Body of pancreas (tissue), 4 donors: Measurements from ENCODE around the gene IL21R. TPM values are rescaled to one million over a fixed set of nuclear protein-coding genes. Genes with fewer than 3 reads are reported as not detected.
"Not testable (repeated sequence)": the region's sequence is repeated elsewhere in the genome, so short reads cannot be mapped to it uniquely, and the experiment has no call there.

Experiments
- ATAC-seq: fragments of 150-250 bp; one replicate; pipeline ENCODE4 v1.9.1; 2016
- DNase-seq, 4 donors: peaks; one replicate each; pipeline ENCODE4 v3.0.0-alpha.2; 2019
- H3K27ac ChIP-seq, 4 donors: fragments of 200-600 bp; sonication (generic); 1 replicate in 3 of 4; 2 replicates in 1 of 4; pipeline versions ENCODE4 v1.5.1 to v1.6.1; 2016 to 2019; ENCODE audit warnings: mild to moderate bottlenecking in 1 of 4, mixed read lengths in 1 of 4, moderate library complexity in 1 of 4
- H3K27me3 ChIP-seq, 2 donors: fragments of 200-600 bp; sonication (generic); one replicate each; pipeline ENCODE4 v1.6.0; 2016; ENCODE audit warnings: mild to moderate bottlenecking in 1 of 2
- H3K36me3 ChIP-seq, 2 donors: fragments of 200-600 bp; sonication (generic); replicated peaks in 1 of 2; 2 replicates each; pipeline ENCODE4 v1.5.1; 2016; ENCODE audit warnings: low read depth in 2 of 2; ENCODE audit not compliant: insufficient read depth in 1 of 2
- H3K4me1 ChIP-seq: fragments of 200-600 bp; sonication (generic); one replicate; pipeline ENCODE4 v1.6.0; 2016
- H3K4me3 ChIP-seq, 2 donors: fragments of 200-600 bp; sonication (generic); 1 replicate in 1 of 2; 2 replicates in 1 of 2; pipeline ENCODE4 v1.5.1; 2016 to 2019
- H3K9me3 ChIP-seq, 3 donors: fragments of 200-600 bp; sonication (generic); 1 replicate in 2 of 3; 2 replicates in 1 of 3; pipeline ENCODE4 v1.5.1; 2016
- POLR2A ChIP-seq, 3 donors: fragments of 450-650 bp; IDR thresholded peaks; one replicate each; pipeline ENCODE4 v1.6.1; 2016; ENCODE audit warnings: antibody characterized with exemption in 3 of 3, mild to moderate bottlenecking in 2 of 3
- WGBS, 2 donors: methylation state at CpG; one replicate each; pipeline ENCODE4 v1.1.5; 2017; 5-methylcytosine and 5-hydroxymethylcytosine counted together
- intact Hi-C: fragments of 100-400 bp; cut with DNase I; formaldehyde crosslinking; loops from one replicate; pipeline ENCODE4 v1.15.1; 2023
- total RNA-seq, 2 donors: library from RNA; depleted of rRNA; stranded (reverse); fragments of >200 nt; gene quantifications; one replicate each; pipeline ENCODE4 v1.1.0, GENCODE V29; 2016
- TF ChIP-seq, protein P1 (sequence below), 7 experiments: fragments of 450-650 bp in 4 of 7; fragments of 200-600 bp in 3 of 7; sonication (generic) in 3 of 7; IDR thresholded peaks; one replicate each; pipeline ENCODE4 v1.5.1; 2016 to 2019; ENCODE audit warnings: antibody characterized with exemption in 7 of 7

Gene IL21R
- total RNA-seq, 2 donors from 2014 or later = 0.26 TPM; not detected in 1

DNA sequence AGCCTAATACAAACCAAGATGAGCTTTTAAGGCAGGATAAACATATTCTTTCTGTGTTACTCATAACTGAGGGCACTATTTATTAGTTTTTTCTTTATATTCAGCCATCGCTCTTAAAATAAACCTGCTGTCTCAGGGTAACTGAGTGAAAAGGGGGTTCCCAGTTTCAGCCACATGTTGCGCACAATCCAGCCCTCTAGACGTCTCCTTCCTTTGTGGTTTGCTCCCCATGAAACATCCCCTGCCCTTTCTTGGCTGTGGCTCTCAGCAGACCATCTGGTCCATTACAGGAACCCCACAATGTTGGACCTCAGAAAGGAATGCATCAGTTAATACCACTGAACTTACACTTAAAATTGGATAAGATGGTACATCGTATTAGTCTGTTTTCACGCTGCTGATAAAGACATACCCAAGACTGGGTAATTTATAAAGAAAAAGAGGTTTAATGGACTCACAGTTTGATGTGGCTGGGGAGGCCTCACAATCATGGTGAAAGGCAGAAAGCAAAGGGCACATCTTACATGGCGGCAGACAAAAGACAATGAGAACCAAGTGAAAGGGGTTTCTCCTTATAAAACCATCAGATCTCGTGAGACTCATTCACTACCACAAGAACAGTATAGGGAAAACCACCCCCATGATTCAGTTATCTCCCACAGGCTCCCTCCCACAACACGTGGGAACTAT, 12.6 kb upstream of the IL21R start:
- ATAC-seq = no peak
- 65 to 73% methylated on average over 8 of the region's 8 CpGs for WGBS, 2 donors
- TF ChIP-seq, protein P1, sequence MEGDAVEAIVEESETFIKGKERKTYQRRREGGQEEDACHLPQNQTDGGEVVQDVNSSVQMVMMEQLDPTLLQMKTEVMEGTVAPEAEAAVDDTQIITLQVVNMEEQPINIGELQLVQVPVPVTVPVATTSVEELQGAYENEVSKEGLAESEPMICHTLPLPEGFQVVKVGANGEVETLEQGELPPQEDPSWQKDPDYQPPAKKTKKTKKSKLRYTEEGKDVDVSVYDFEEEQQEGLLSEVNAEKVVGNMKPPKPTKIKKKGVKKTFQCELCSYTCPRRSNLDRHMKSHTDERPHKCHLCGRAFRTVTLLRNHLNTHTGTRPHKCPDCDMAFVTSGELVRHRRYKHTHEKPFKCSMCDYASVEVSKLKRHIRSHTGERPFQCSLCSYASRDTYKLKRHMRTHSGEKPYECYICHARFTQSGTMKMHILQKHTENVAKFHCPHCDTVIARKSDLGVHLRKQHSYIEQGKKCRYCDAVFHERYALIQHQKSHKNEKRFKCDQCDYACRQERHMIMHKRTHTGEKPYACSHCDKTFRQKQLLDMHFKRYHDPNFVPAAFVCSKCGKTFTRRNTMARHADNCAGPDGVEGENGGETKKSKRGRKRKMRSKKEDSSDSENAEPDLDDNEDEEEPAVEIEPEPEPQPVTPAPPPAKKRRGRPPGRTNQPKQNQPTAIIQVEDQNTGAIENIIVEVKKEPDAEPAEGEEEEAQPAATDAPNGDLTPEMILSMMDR (IDR thresholded peaks at IDR 0.05) = no peak
- TF ChIP-seq POLR2A (IDR thresholded peaks at IDR 0.05) = no peak
- no peak for DNase-seq
- Histone ChIP-seq H3K27me3 (no peaks in the 10 kb centered on the region), H3K36me3 (no peaks in the 10 kb centered on the region), H3K27ac (no peak overlapping the region), H3K9me3 (no peaks in the 10 kb centered on the region), H3K4me3 (no peak overlapping the region), H3K4me1 (no peaks in the 10 kb centered on the region)
- intact Hi-C loops = no loop called here

DNA sequence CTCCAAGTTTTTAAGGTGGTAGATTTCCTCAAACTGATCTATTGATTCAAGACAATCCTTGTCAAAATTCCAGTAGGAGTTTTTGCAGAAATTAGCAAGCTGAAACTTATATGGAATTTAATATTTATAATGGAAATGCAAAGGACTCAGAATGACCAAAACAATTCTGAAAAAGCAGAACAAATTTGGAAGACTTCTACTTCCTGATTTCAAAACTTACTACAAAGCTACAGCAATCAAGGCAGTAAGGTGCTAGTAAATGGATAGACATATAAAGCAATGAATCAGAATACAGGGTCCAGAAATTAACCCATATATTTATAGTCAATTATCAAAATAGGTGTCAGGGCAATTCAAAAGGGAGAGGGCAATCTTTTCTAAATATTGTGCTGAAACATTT, 11.8 kb upstream of the IL21R start:
- no peak for ATAC-seq
- Histone ChIP-seq H3K27me3 (no peaks in the 10 kb centered on the region), H3K4me1 (no peaks in the 10 kb centered on the region)

DNA sequence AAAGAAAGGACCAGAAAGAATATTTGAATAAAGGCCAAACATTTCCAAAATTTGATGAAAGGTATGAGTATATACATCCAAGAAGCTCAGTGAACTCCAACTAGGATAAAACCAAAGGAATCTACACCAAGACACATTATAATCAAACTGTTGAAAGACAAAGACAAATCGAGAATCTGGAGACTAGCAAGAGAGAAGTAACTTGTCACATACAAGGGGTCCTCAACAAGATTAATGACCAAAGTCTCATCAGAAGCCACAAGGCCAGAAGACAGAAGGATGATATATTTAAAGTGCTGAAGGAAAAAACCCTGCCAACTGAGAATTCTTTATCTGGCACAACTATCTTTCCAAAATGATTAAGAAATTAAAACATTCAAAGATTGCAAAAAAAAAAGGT, 9.3 kb upstream of the IL21R start:
- Histone ChIP-seq H3K27me3 (no peaks in the 10 kb centered on the region), H3K4me3 (no peak overlapping the region), H3K9me3 (no peaks in the 10 kb centered on the region), H3K4me1 (no peaks in the 10 kb centered on the region), H3K36me3 (no peaks in the 10 kb centered on the region), H3K27ac (no peak overlapping the region)
- intact Hi-C loops = no loop called here
- no peak for TF ChIP-seq POLR2A (IDR thresholded peaks at IDR 0.05)
- no peak for ATAC-seq
- 41 to 61% methylated on average over 1 of the region's 1 CpG for WGBS, 2 donors
- DNase-seq = no peak

More for the DNA sequence above, 11.8 kb upstream of the IL21R start:
- Histone ChIP-seq H3K9me3 (no peaks in the 10 kb centered on the region), H3K36me3 (no peaks in the 10 kb centered on the region), H3K27ac (no peak overlapping the region), H3K4me3 (no peak overlapping the region)
- intact Hi-C loops = no loop called here
- DNase-seq = no peak
- TF ChIP-seq, protein P1 (IDR thresholded peaks at IDR 0.05) = no peak
- no peak for TF ChIP-seq POLR2A (IDR thresholded peaks at IDR 0.05)

DNA sequence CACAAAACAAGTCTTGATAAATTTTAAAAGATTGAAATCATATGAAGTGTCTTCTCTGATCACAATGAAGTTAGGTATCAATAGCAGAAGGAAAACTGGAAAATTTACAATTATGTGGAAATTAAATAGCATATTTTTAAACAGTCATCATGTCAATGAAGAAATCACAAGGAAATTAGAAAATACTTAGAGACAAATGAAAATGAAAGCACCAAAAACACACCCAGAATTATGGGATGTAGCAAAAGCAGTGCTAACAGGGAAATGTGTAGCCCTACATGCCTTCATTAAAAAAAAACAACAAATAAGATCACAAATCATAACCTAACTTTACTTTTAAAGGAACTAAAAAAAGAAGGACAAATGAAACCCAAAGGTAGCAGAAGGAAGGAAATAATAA, 7.5 kb upstream of the IL21R start:
- no peaks in the 10 kb centered on the region for H3K36me3 ChIP-seq
- no peak for DNase-seq
- H3K9me3 ChIP-seq = no peaks in the 10 kb centered on the region
- intact Hi-C loops = no loop called here
- ATAC-seq = no peak
- TF ChIP-seq, protein P1 (IDR thresholded peaks at IDR 0.05) = no peak
- no peak for TF ChIP-seq POLR2A (IDR thresholded peaks at IDR 0.05)
- no peaks in the 10 kb centered on the region for H3K27me3 ChIP-seq
- H3K4me3 ChIP-seq = no peak overlapping the region
- H3K4me1 ChIP-seq = no peaks in the 10 kb centered on the region
- no peak overlapping the region for H3K27ac ChIP-seq

DNA sequence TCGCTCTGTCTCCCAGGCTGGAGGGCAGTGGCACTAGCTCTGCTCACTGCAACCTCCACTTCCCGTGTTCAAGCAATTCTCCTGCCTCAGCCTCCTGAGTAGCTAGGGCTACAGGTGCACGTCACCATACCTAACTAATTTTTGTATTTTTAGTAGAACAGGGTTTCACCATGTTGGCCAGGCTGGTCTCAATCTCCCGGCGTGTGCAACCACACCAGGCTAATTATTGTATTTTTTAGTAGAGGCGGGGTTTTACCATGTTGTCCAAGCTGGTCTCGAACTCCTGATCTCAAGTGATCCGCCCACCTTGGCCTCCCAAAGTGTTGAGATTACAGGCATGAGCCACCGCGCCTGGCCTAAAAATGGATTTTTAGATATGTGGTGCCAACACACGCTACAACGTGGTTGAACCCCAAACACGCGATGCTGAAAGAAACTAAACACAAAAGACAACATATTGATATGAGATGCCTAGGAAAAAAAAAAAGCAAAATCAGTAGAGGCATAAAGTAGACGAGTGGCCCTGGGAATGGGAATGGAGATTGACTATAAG, 3.6 kb upstream of the IL21R start:
- ATAC-seq, DNase-seq, H3K4me1 ChIP-seq, H3K36me3 ChIP-seq, H3K27me3 ChIP-seq, H3K27ac ChIP-seq, H3K4me3 ChIP-seq, H3K9me3 ChIP-seq, intact Hi-C loops: not testable (repeated sequence)
- WGBS, 2 donors = 77 to 78% methylated on average over 15 of the region's 15 CpGs
